Skeletal muscle tissue (tissue), 4 donors: ENCODE measurements around the gene KRT74. TPM values are rescaled to one million over a fixed set of nuclear protein-coding genes. Genes with fewer than 3 reads are reported as not detected.

Experiments
- H3K27ac ChIP-seq: one replicate; pipeline ENCODE4 v1.7.0; 2013; ENCODE audit warnings: mild to moderate bottlenecking, low read depth, low read length, inconsistent platforms
- H3K27me3 ChIP-seq, 3 donors: one replicate each; pipeline ENCODE4 v1.7.0; 2013; ENCODE audit warnings: low read length in 3 of 3; ENCODE audit not compliant: control insufficient read depth in 3 of 3, insufficient read depth in 3 of 3
- H3K36me3 ChIP-seq, 3 donors: one replicate each; pipeline ENCODE4 v1.7.0; 2013; ENCODE audit warnings: low read length in 3 of 3; ENCODE audit not compliant: control insufficient read depth in 3 of 3, insufficient read depth in 3 of 3
- H3K4me1 ChIP-seq, 3 donors: one replicate each; pipeline ENCODE4 v1.7.0; 2013; ENCODE audit warnings: low read length in 3 of 3, mild to moderate bottlenecking in 3 of 3; ENCODE audit not compliant: control insufficient read depth in 3 of 3, insufficient read depth in 3 of 3
- H3K4me3 ChIP-seq, 3 donors: one replicate each; pipeline ENCODE4 v1.7.0; 2013; ENCODE audit warnings: low read length in 3 of 3
- H3K9ac ChIP-seq, 3 donors: one replicate each; pipeline ENCODE4 v1.7.0; 2013; ENCODE audit warnings: low read length in 3 of 3, mild to moderate bottlenecking in 3 of 3, moderate library complexity in 2 of 3, low read depth in 1 of 3
- H3K9me3 ChIP-seq, 3 donors: one replicate each; pipeline ENCODE4 v1.7.0; 2013; ENCODE audit warnings: low read length in 3 of 3; ENCODE audit not compliant: control insufficient read depth in 3 of 3
- total RNA-seq: library from RNA; depleted of rRNA; stranded (reverse); fragments of >200 nt; gene quantifications from one replicate; pipeline ENCODE4 v1.2.3, GENCODE V29; 2014
- donor health status: Osteomylitis.

The KRT74 gene
- total RNA-seq, 1 donor from 2014 or later, result not detected

DNA sequence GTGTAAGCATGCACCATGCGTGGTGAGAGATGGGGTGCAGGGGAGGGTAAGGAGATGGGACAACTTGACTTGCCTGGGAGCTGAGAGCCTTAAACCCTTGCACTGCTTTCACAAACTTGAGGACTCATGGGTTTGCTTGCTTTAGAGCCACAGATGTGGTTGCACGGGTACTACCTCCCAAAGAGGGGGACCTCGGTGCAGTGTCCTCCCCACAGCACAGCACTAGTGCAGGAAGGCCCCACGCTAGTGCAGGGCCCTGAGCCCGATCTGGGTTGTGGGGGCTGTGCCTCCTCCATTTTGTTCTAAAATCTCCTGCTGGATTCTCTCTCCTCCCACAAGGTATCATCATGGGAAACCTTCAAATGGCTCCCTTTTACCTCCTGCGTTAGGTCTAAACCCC lies 16.4 kb upstream of the KRT74 start:
- H3K36me3 ChIP-seq, result no peaks in the 10 kb centered on the region
- no peaks in the 10 kb centered on the region for H3K9me3 ChIP-seq
- H3K4me1 ChIP-seq, result no peaks in the 10 kb centered on the region
- H3K27me3 ChIP-seq, result peaks cover 0 to 18% (median 7%) of the 10 kb centered on the region in 3 donors
- no peak overlapping the region for H3K27ac ChIP-seq
- H3K9ac ChIP-seq, result no peak overlapping the region
- H3K4me3 ChIP-seq, result no peak overlapping the region

DNA sequence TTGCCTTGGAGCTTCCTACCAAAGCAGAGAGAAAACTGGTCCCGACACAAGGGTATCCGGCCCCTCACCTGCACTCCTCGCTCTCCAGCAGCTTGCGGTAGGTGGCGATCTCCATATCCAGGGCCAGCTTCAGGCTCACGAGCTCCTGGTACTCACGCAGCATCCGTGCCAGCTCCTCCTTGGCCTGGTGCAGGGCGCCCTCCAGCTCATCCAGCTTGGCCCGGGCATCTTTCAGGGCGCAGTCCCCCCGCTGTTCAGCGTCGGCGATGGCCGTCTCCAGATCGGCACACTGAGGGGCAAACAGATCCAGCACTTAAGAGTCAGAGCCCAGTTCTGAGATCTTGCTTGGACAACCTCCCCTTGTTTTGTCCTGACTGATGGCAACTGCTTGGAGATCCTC lies 13.9 kb upstream of the KRT74 start:
- no peaks in the 10 kb centered on the region for H3K36me3 ChIP-seq
- H3K27me3 ChIP-seq, result peaks cover 2 to 14% (median 5%) of the 10 kb centered on the region in 3 donors
- no peak overlapping the region for H3K4me3 ChIP-seq
- no peaks in the 10 kb centered on the region for H3K4me1 ChIP-seq
- no peaks in the 10 kb centered on the region for H3K9me3 ChIP-seq
- H3K27ac ChIP-seq, result no peak overlapping the region
- H3K9ac ChIP-seq, result no peak overlapping the region

DNA sequence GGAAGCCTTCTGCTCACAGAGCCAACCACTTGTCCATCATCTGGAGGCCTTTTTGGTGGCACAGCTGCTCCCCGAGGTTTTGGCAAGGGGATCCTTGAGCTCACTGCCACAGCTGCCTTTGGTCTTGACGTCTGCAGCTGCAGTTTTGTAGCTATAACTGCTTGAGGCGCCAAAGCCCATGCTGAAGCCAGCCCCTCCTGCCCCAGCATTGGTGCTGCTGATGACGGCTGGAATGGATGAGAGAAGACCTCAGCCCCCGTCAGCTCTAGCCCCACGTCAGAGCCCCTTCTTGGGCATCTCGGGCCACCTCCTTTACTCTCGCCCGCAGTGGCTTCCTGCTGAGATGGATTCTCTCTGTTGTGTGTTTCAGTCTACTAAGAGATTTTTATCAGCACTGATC lies 12.3 kb upstream of the KRT74 start:
- H3K4me1 ChIP-seq, result no peaks in the 10 kb centered on the region
- H3K4me3 ChIP-seq, result no peak overlapping the region
- H3K9me3 ChIP-seq, result no peaks in the 10 kb centered on the region

GRCh38 chr12:52585066-52585465 lies 11.4 kb upstream of the KRT74 start:
- H3K36me3 ChIP-seq, result no peaks in the 10 kb centered on the region
- no peak overlapping the region for H3K9ac ChIP-seq
- H3K4me1 ChIP-seq, result no peaks in the 10 kb centered on the region
- no peak overlapping the region for H3K27ac ChIP-seq
- peaks cover 5 to 18% (median 8%) of the 10 kb centered on the region in 3 donors for H3K27me3 ChIP-seq
- no peaks in the 10 kb centered on the region for H3K9me3 ChIP-seq
- no peak overlapping the region for H3K4me3 ChIP-seq

More for the DNA sequence above, 12.3 kb upstream of the KRT74 start:
- H3K36me3 ChIP-seq, result no peaks in the 10 kb centered on the region
- no peak overlapping the region for H3K27ac ChIP-seq
- no peak overlapping the region for H3K9ac ChIP-seq
- H3K27me3 ChIP-seq, result peaks cover 5 to 22% (median 5%) of the 10 kb centered on the region in 3 donors

DNA sequence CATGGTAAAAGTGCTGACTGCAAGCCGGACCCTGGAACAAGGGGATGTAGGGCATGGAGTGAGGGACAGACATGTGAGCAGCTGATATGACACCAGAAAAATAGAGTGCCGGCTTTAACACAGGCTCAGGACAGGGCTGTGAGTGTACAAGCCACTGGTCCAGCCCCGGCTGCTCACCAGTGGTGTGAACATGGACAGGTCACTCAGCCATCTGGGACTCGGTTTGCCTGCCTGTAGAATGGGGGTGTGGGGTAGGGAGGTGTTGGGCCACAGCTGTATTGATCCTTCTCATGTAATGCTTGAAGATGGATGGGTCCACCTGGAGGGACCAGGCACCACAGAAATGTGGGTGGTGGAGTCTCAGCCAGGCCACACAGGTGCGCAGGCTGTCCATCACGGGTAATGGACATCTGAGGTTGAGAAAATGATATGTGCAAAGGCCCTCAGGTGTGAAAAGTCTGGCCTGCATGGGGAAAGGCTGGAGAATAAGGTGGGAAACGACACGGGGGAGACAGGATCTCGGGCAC lies 10.6 kb upstream of the KRT74 start:
- no peak overlapping the region for H3K9ac ChIP-seq
- peaks cover 5 to 17% (median 13%) of the 10 kb centered on the region in 3 donors for H3K27me3 ChIP-seq
- H3K36me3 ChIP-seq, result no peaks in the 10 kb centered on the region
- no peak overlapping the region for H3K4me3 ChIP-seq
- H3K4me1 ChIP-seq, result no peaks in the 10 kb centered on the region
- no peaks in the 10 kb centered on the region for H3K9me3 ChIP-seq
- H3K27ac ChIP-seq, result no peak overlapping the region

- no peak overlapping the region for H3K9ac ChIP-seq
- no peaks in the 10 kb centered on the region for H3K36me3 ChIP-seq
- no peak overlapping the region for H3K27ac ChIP-seq
- no peak overlapping the region for H3K4me3 ChIP-seq
- H3K9me3 ChIP-seq, result no peaks in the 10 kb centered on the region
- H3K4me1 ChIP-seq, result no peaks in the 10 kb centered on the region
- H3K27me3 ChIP-seq, result peaks cover 5 to 17% (median 13%) of the 10 kb centered on the region in 3 donors
Measured at GRCh38 chr12:52582971-52583456, 9.4 kb upstream of the KRT74 start.

DNA sequence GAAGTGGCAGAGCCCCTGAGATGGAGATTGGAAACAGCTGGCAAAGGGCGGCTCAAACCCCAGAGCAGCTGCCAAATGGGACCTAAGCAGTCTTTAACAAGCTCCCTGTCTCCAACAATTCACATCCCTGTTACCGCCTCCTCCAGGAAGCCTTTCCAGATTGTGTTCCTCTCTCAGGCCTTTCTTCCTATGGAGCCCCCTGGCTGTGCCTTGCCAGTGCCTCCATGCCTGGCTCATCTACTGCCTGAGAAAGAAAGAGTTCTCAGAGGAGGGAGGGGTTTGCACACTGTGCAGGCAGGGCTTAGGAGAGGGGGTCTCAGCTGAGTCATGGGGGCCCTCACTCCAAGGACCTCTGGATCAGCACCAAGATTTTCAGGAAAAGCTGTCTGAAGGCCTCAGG lies 8.8 kb upstream of the KRT74 start:
- no peaks in the 10 kb centered on the region for H3K36me3 ChIP-seq
- no peak overlapping the region for H3K9ac ChIP-seq
- peaks cover 5 to 16% (median 13%) of the 10 kb centered on the region in 3 donors for H3K27me3 ChIP-seq
- H3K4me3 ChIP-seq, result no peak overlapping the region
- H3K4me1 ChIP-seq, result no peaks in the 10 kb centered on the region
- H3K9me3 ChIP-seq, result no peaks in the 10 kb centered on the region
- H3K27ac ChIP-seq, result no peak overlapping the region

DNA sequence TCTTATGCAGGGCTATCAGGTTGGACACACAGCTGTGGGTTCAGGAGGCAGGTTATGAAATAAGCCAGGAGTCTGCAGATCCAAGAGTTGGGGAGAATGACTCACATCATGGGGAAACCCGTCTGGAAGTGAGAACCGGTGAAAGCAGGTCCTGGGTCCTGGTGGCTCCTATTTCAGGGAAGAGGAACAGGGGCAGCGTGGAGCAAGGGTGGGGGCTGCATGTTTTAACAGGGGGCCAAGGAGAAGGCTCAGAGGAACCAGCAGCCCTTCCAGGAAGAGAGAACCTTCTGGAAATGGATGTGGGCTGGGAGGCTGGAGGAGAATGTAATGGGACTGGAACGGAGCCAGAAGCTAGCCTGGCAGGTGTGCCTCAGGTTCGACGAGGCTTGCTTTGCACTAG lies 7.8 kb upstream of the KRT74 start:
- Histone ChIP-seq H3K4me3 (no peak overlapping the region), H3K9me3 (no peaks in the 10 kb centered on the region), H3K27ac (no peak overlapping the region), H3K4me1 (no peaks in the 10 kb centered on the region), H3K27me3 (peaks cover 5 to 15% (median 13%) of the 10 kb centered on the region in 3 donors), H3K9ac (no peak overlapping the region), H3K36me3 (no peaks in the 10 kb centered on the region)

DNA sequence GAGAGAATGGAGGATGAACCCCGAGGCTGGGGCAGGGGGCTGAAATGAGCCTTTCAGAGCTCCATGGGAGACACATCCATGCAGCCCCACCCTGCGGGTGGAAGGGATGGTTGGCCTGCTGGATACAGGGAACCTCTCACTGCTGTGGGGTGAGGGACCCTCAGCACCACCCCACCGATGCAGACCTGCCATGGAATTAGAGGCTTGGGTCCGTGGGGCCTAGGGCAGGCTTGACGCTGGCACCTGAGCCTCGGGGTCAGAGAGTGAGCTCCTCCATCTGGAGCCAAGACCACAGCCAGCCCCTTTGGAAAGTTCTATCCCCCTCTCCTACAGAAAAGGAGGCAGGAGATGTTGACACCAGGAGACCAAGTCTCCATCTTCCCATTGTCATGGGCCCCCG lies 7.4 kb upstream of the KRT74 start:
- H3K9ac ChIP-seq, result no peak overlapping the region
- no peak overlapping the region for H3K27ac ChIP-seq
- H3K36me3 ChIP-seq, result no peaks in the 10 kb centered on the region
- no peaks in the 10 kb centered on the region for H3K4me1 ChIP-seq
- no peaks in the 10 kb centered on the region for H3K9me3 ChIP-seq
- H3K4me3 ChIP-seq, result no peak overlapping the region
- peaks cover 5 to 16% (median 13%) of the 10 kb centered on the region in 3 donors for H3K27me3 ChIP-seq

DNA sequence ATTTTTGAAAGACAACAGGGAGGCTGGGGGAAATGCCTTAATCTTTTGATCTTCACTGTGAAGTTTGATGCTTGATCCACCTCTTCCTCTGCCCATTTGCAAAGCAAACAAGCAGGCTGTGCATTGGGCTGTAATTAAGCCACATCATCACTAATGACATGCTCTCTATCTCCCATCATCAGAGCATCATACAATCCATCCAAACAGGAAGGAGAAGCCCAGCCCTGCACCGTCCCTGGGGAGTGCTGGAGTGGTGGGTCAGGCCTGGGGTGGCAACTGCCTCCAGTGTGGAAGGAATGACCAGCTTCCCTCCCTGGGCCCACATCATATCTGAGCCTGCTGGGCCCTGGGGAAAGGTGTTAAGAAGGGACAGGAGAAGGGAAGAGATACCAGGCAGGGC lies 6.9 kb upstream of the KRT74 start:
- Histone ChIP-seq H3K4me3 (no peak overlapping the region), H3K9ac (no peak overlapping the region), H3K27me3 (peaks cover 5 to 16% (median 13%) of the 10 kb centered on the region in 3 donors), H3K9me3 (no peaks in the 10 kb centered on the region), H3K36me3 (no peaks in the 10 kb centered on the region), H3K4me1 (no peaks in the 10 kb centered on the region), H3K27ac (no peak overlapping the region)
